ENCODE data around the gene CHSY3.

Gene CHSY3

DNA sequence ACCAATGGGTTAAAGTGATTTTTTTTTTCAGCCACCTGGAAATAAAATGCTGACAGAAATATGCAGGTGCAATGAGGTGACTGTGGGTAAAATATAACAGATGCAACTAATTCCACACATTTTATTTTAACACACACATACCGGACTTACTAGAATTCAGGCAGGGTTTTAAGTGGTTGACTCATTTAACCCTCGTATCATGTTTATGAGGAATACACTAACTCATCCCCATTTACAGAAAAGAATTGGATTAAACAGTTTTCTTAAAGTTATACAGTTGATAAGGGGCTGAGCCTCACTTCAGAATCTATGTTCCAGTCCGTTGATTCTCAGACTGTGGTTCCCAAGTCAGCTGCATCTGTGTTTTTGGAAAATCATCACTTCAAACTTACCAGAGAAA, 207.5 kb downstream of the CHSY3 start:
- no peak for DNase-seq
- no peak for TF ChIP-seq CTCF (IDR thresholded peaks at IDR 0.05)
- H3K9me3 Mint-ChIP-seq: no peaks in the 10 kb centered on the region
- no peaks in the 10 kb centered on the region for H3K36me3 Mint-ChIP-seq (ENCODE audit: low read depth)
- H3K4me1 Mint-ChIP-seq: no peaks in the 10 kb centered on the region
- H3K27ac Mint-ChIP-seq: no peak overlapping the region
- peaks cover 2% of the 10 kb centered on the region for H3K27me3 Mint-ChIP-seq (ENCODE audit: low read depth, poor library complexity)
- H3K4me3 Mint-ChIP-seq: no peak overlapping the region

- Mint-ChIP-seq H3K4me1 (no peaks in the 10 kb centered on the region), H3K27me3 (ENCODE audit: low read depth, poor library complexity) (peaks cover 2% of the 10 kb centered on the region), H3K4me3 (no peak overlapping the region), H3K36me3 (ENCODE audit: low read depth) (no peaks in the 10 kb centered on the region), H3K27ac (no peak overlapping the region), H3K9me3 (no peaks in the 10 kb centered on the region)
- TF ChIP-seq CTCF (IDR thresholded peaks at IDR 0.05): no peak
- no peak for DNase-seq
Observed at GRCh38 chr5:130112246-130112645, 208.0 kb downstream of the CHSY3 start.

- H3K4me1 Mint-ChIP-seq: peaks cover 21% of the 10 kb centered on the region
- no peak overlapping the region for H3K27ac Mint-ChIP-seq
- TF ChIP-seq CTCF (IDR thresholded peaks at IDR 0.05): no peak
- H3K4me3 Mint-ChIP-seq: no peak overlapping the region
- DNase-seq: no peak
- H3K9me3 Mint-ChIP-seq: no peaks in the 10 kb centered on the region
- peaks cover 2% of the 10 kb centered on the region for H3K27me3 Mint-ChIP-seq (ENCODE audit: low read depth, poor library complexity)
- no peaks in the 10 kb centered on the region for H3K36me3 Mint-ChIP-seq (ENCODE audit: low read depth)
Observed at GRCh38 chr5:130115686-130116085, 211.4 kb downstream of the CHSY3 start.

- no peaks in the 10 kb centered on the region for H3K36me3 Mint-ChIP-seq (ENCODE audit: low read depth)
- TF ChIP-seq CTCF (IDR thresholded peaks at IDR 0.05): no peak
- no peak for DNase-seq
- H3K4me1 Mint-ChIP-seq: peaks cover 25% of the 10 kb centered on the region
- H3K27ac Mint-ChIP-seq: no peak overlapping the region
- no peaks in the 10 kb centered on the region for H3K9me3 Mint-ChIP-seq
- peaks cover 2% of the 10 kb centered on the region for H3K27me3 Mint-ChIP-seq (ENCODE audit: low read depth, poor library complexity)
- H3K4me3 Mint-ChIP-seq: no peak overlapping the region
Observed at GRCh38 chr5:130116462-130116861, 212.2 kb downstream of the CHSY3 start.

DNA sequence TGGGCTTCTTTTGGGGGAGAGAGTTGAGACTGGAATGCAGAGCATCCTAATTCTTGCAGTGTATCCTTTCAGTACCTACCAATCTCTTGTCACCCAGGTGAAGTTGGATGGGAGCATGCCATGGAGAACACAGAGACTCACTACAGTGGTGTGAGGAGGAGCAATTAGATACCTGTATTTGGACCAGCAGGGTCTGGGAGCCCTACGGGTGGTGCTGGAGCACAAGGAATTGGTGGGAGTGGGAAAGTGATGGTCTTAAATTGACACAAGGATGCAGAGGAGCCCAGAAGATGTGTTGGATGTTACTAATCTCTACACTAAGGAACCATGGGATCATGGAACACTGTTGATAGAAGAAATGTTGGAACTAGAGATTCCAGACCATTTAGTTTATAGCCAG, 212.7 kb downstream of the CHSY3 start:
- H3K4me1 Mint-ChIP-seq: peaks cover 25% of the 10 kb centered on the region
- TF ChIP-seq CTCF (IDR thresholded peaks at IDR 0.05): no peak
- no peak overlapping the region for H3K27ac Mint-ChIP-seq
- peaks cover 2% of the 10 kb centered on the region for H3K27me3 Mint-ChIP-seq (ENCODE audit: low read depth, poor library complexity)
- H3K36me3 Mint-ChIP-seq (ENCODE audit: low read depth): no peaks in the 10 kb centered on the region
- no peaks in the 10 kb centered on the region for H3K9me3 Mint-ChIP-seq
- no peak for DNase-seq
- H3K4me3 Mint-ChIP-seq: no peak overlapping the region

- H3K27me3 Mint-ChIP-seq (ENCODE audit: low read depth, poor library complexity): no peaks in the 10 kb centered on the region
- DNase-seq: no peak
- no peak for TF ChIP-seq CTCF (IDR thresholded peaks at IDR 0.05)
- no peak overlapping the region for H3K27ac Mint-ChIP-seq
- H3K36me3 Mint-ChIP-seq (ENCODE audit: low read depth): no peaks in the 10 kb centered on the region
- H3K4me3 Mint-ChIP-seq: no peak overlapping the region
- H3K9me3 Mint-ChIP-seq: no peaks in the 10 kb centered on the region
- H3K4me1 Mint-ChIP-seq: no peaks in the 10 kb centered on the region
Observed at GRCh38 chr5:130126746-130127145, 222.5 kb downstream of the CHSY3 start.
